ENCODE results near the gene GLT6D1. TPM values are rescaled to one million over a fixed set of nuclear protein-coding genes. Genes with fewer than 3 reads are reported as not detected.

GLT6D1 gene
- total RNA-seq, 4 donors from 2014 or later, result not detected

GRCh38 chr9:135664801-135665794 is 25.8 kb upstream of the GLT6D1 start:
- DNase-seq (ENCODE audit: low spot score in 2 of 2), result no peak
- Histone ChIP-seq H3K27ac (no peak overlapping the region), H3K9me3 (peaks cover 0 to 10% (median 0%) of the 10 kb centered on the region in 4 donors), H3K4me3 (no peak overlapping the region), H3K27me3 (no peaks in the 10 kb centered on the region), H3K4me1 (no peaks in the 10 kb centered on the region), H3K36me3 (no peaks in the 10 kb centered on the region)
- 79 to 80% methylated on average over 30 to 31 of the region's 32 CpGs for WGBS, 2 donors
- TF ChIP-seq EP300 (IDR thresholded peaks at IDR 0.05) (no peak), CTCF (IDR thresholded peaks at IDR 0.05) (no peak), POLR2A (IDR thresholded peaks at IDR 0.05) (no peak)

GRCh38 chr9:135664266-135664665 is 24.9 kb upstream of the GLT6D1 start:
- Histone ChIP-seq H3K4me3 (no peak overlapping the region), H3K27me3 (no peaks in the 10 kb centered on the region), H3K27ac (no peak overlapping the region), H3K9me3 (peaks cover 0 to 10% (median 0%) of the 10 kb centered on the region in 4 donors), H3K36me3 (no peaks in the 10 kb centered on the region), H3K4me1 (no peaks in the 10 kb centered on the region)
- TF ChIP-seq CTCF (IDR thresholded peaks at IDR 0.05), result no peak
- no peak for TF ChIP-seq POLR2A (IDR thresholded peaks at IDR 0.05)
- no peak for TF ChIP-seq EP300 (IDR thresholded peaks at IDR 0.05)
- WGBS, 2 donors, result 79 to 80% methylated on average over 10 of the region's 10 CpGs
- DNase-seq (ENCODE audit: low spot score in 2 of 2), result no peak

- Histone ChIP-seq H3K27me3 (no peaks in the 10 kb centered on the region), H3K27ac (no peak overlapping the region), H3K9me3 (peaks cover 0 to 6% (median 0%) of the 10 kb centered on the region in 4 donors), H3K36me3 (no peaks in the 10 kb centered on the region), H3K4me1 (no peaks in the 10 kb centered on the region), H3K4me3 (no peak overlapping the region)
- no peak for DNase-seq (ENCODE audit: low spot score in 2 of 2)
- no peak for TF ChIP-seq POLR2A (IDR thresholded peaks at IDR 0.05)
- no peak for TF ChIP-seq EP300 (IDR thresholded peaks at IDR 0.05)
- TF ChIP-seq CTCF (IDR thresholded peaks at IDR 0.05), result no peak
- 86 to 87% methylated on average over 12 of the region's 12 CpGs for WGBS, 2 donors
These were observed 24.5 kb upstream of the GLT6D1 start for GRCh38 chr9:135663857-135664256.

- Histone ChIP-seq H3K27me3 (no peaks in the 10 kb centered on the region), H3K9me3 (peaks cover 0 to 1% (median 0%) of the 10 kb centered on the region in 4 donors), H3K4me1 (no peaks in the 10 kb centered on the region), H3K4me3 (no peak overlapping the region), H3K27ac (no peak overlapping the region), H3K36me3 (no peaks in the 10 kb centered on the region)
- 54 to 55% methylated on average over 3 of the region's 3 CpGs for WGBS, 2 donors
- TF ChIP-seq POLR2A (IDR thresholded peaks at IDR 0.05), result no peak
- no peak for TF ChIP-seq CTCF (IDR thresholded peaks at IDR 0.05)
- TF ChIP-seq EP300 (IDR thresholded peaks at IDR 0.05), result no peak
- DNase-seq (ENCODE audit: low spot score in 2 of 2), result no peak
These were observed 24.1 kb upstream of the GLT6D1 start for GRCh38 chr9:135663451-135663770.

- 40 to 49% methylated on average over 20 to 25 of the region's 25 CpGs for WGBS, 2 donors
- Histone ChIP-seq H3K36me3 (no peaks in the 10 kb centered on the region), H3K4me1 (no peaks in the 10 kb centered on the region), H3K27me3 (no peaks in the 10 kb centered on the region), H3K9me3 (no peaks in the 10 kb centered on the region), H3K27ac (no peak within 1 kb of the TSS), H3K4me3 (no peak within 1 kb of the TSS)
- no peak for DNase-seq (ENCODE audit: low spot score in 2 of 2)
- no peak for TF ChIP-seq POLR2A (IDR thresholded peaks at IDR 0.05)
- no peak for TF ChIP-seq EP300 (IDR thresholded peaks at IDR 0.05)
- TF ChIP-seq CTCF (IDR thresholded peaks at IDR 0.05), result no peak
These were observed 23.6 kb upstream of the GLT6D1 start, which contains the start of gene LCN9 for GRCh38 chr9:135662758-135663450. TSS of gene LCN9 (plus strand) at chr9:135663309. CDS start at chr9:135663322, 13 bp downstream.
